B cell (primary cell): ENCODE data around the gene MACIR. TPM values are rescaled to one million over a fixed set of nuclear protein-coding genes. Genes with fewer than 3 reads are reported as not detected.

ENCODE experiments used
- ATAC-seq: fragments of 200-7000 bp; cut with Tn5 transposase; one replicate; pipeline ENCODE4 v1.10.0; 2021; ENCODE audit warnings: low read depth, mild to moderate bottlenecking, moderate number of reproducible peaks, moderate library complexity
- CTCF ChIA-PET: fragments of 350-600 bp; sonication (Branson Sonifier 250); formaldehyde crosslinking; loops from one replicate; lab custom pipeline; 2021; ENCODE audit warnings: antibody characterized with exemption, inconsistent platforms; lab: Charles Lee
- POLR2A ChIA-PET: fragments of 350-600 bp; sonication (Branson Sonifier 250); formaldehyde crosslinking; loops from one replicate; lab custom pipeline; 2021; ENCODE audit warnings: antibody characterized with exemption; lab: Charles Lee
- DNase-seq: peaks from one replicate; pipeline ENCODE4 v3.0.0; 2013
- H2AFZ ChIP-seq: 2 replicates; pipeline ENCODE4 v1.6.1; 2012; ENCODE audit warnings: mild to moderate bottlenecking, low read depth, low read length; ENCODE audit not compliant: insufficient read depth, poor library complexity, severe bottlenecking
- H3K27ac ChIP-seq, 2 donors: 1 replicate in 1 of 2; 2 replicates in 1 of 2; pipeline ENCODE4 v1.5.1; 2012 to 2013; ENCODE audit warnings: low read length in 2 of 2, mild to moderate bottlenecking in 2 of 2, moderate library complexity in 1 of 2
- H3K27me3 ChIP-seq, 4 experiments: fragments of 200-600 bp in 1 of 4; sonication (generic) in 1 of 4; replicated peaks in 1 of 4; 1 replicate in 2 of 4; 2 replicates in 2 of 4; pipeline versions ENCODE4 v1.6.1 to v1.7.0; 2013 to 2016; ENCODE audit warnings: low read length in 3 of 4, mild to moderate bottlenecking in 2 of 4, mixed read lengths in 1 of 4, moderate library complexity in 1 of 4; ENCODE audit not compliant: insufficient read depth in 4 of 4, control insufficient read depth in 3 of 4; ENCODE audit errors: control extremely low read depth in 1 of 4
- H3K36me3 ChIP-seq, 2 experiments: replicated peaks in 1 of 2; 1 replicate in 1 of 2; 2 replicates in 1 of 2; pipeline versions ENCODE4 v1.6.1 to v1.7.1; 2013; ENCODE audit warnings: low read length in 1 of 2; ENCODE audit not compliant: insufficient read depth in 2 of 2, control insufficient read depth in 1 of 2; ENCODE audit errors: control extremely low read depth in 1 of 2, extremely low read depth in 1 of 2
- H3K4me1 ChIP-seq, 2 donors: fragments of 200-600 bp in 1 of 2; sonication (generic) in 1 of 2; 1 replicate in 1 of 2; 2 replicates in 1 of 2; pipeline versions ENCODE4 v1.5.1 to v1.6.1; 2013 to 2017; ENCODE audit warnings: low read length in 2 of 2; ENCODE audit not compliant: control insufficient read depth in 2 of 2, insufficient read depth in 2 of 2
- H3K4me2 ChIP-seq: replicated peaks from 2 replicates; pipeline ENCODE3; 2012; ENCODE audit warnings: mild to moderate bottlenecking, low read depth, low read length; ENCODE audit not compliant: poor library complexity, severe bottlenecking
- H3K4me3 ChIP-seq, 5 experiments: fragments of 200-600 bp in 1 of 5; sonication (generic) in 1 of 5; 1 replicate in 3 of 5; 2 replicates in 2 of 5; pipeline versions ENCODE4 v1.5.1 to v1.7.0; 2011 to 2016; ENCODE audit warnings: low read length in 4 of 5, mild to moderate bottlenecking in 4 of 5, low read depth in 2 of 5, control low read depth in 1 of 5, moderate library complexity in 1 of 5; ENCODE audit not compliant: insufficient read depth in 1 of 5; ENCODE audit errors: control extremely low read depth in 1 of 5, extremely low read depth in 1 of 5
- H3K79me2 ChIP-seq: fragments of 200-600 bp; sonication (generic); one replicate; pipeline ENCODE4 v1.6.0; 2016; ENCODE audit warnings: low read length; ENCODE audit not compliant: control insufficient read depth, insufficient read depth
- H3K9ac ChIP-seq: fragments of 200-600 bp; sonication (generic); 2 replicates; pipeline ENCODE4 v1.6.1; 2017; ENCODE audit warnings: mild to moderate bottlenecking, low read length, moderate library complexity
- H3K9me3 ChIP-seq, 3 donors: one replicate each; pipeline versions ENCODE4 v1.6.1 to v1.7.1; 2013; ENCODE audit warnings: low read length in 2 of 3; ENCODE audit not compliant: control insufficient read depth in 2 of 3, insufficient read depth in 1 of 3; ENCODE audit errors: control extremely low read depth in 1 of 3
- H4K20me1 ChIP-seq: 2 replicates; pipeline ENCODE4 v1.6.0; 2012; ENCODE audit warnings: mild to moderate bottlenecking, low read length; ENCODE audit not compliant: insufficient read depth, control insufficient read depth, poor library complexity, severe bottlenecking
- H3K27ac Mint-ChIP-seq: one replicate; pipeline ENCODE4 v1.8.0; 2021; ENCODE audit warnings: mixed read lengths
- H3K27me3 Mint-ChIP-seq: one replicate; pipeline ENCODE4 v1.8.0; 2021; ENCODE audit warnings: mixed read lengths
- H3K4me1 Mint-ChIP-seq: one replicate; pipeline ENCODE4 v1.8.0; 2021; ENCODE audit warnings: mixed read lengths
- H3K4me3 Mint-ChIP-seq: one replicate; pipeline ENCODE4 v1.8.0; 2021; ENCODE audit warnings: mixed read lengths
- H3K9me3 Mint-ChIP-seq: one replicate; pipeline ENCODE4 v1.8.0; 2022; ENCODE audit warnings: mixed read lengths; ENCODE audit not compliant: insufficient read depth
- EZH2 ChIP-seq: IDR thresholded peaks from 2 replicates; pipeline ENCODE4 v1.6.1; 2012; ENCODE audit warnings: borderline replicate concordance, low read depth, mild to moderate bottlenecking, moderate library complexity, low read length; ENCODE audit not compliant: insufficient read depth, poor library complexity, severe bottlenecking
- WGBS: methylation state at CpG from one replicate; pipeline ENCODE4 v1.1.5; 2013; ENCODE audit warnings: missing lambda C conversion rate; ENCODE audit not compliant: insufficient coverage; 5-methylcytosine and 5-hydroxymethylcytosine counted together
- intact Hi-C: fragments of 100-400 bp; cut with micrococcal nuclease; formaldehyde crosslinking; loops from one replicate; pipeline ENCODE4 v1.10.0; 2022
- polyA plus RNA-seq: library from polyadenylated mRNA; depleted of rRNA; stranded (reverse); fragments of >200 nt; gene quantifications from 2 replicates; pipeline ENCODE4 v1.2.3, GENCODE V29; 2012
- total RNA-seq, 2 donors: library from RNA; stranded (reverse); fragments of 120-200 nt in 1 of 2; gene quantifications; 1 replicate in 1 of 2; 2 replicates in 1 of 2; pipeline versions ENCODE4 v1.2.3 to v1.2.4, GENCODE V29; 2013 to 2022
- TF ChIP-seq, protein P1 (sequence below): fragments of 200-600 bp; IDR thresholded peaks from one replicate; pipeline ENCODE4 v1.8.0; 2022; ENCODE audit warnings: antibody characterized with exemption, mild to moderate bottlenecking

The MACIR gene
- total and polyA plus RNA-seq, 2 donors (not counting 1 experiment from before 2014, with no cell fraction given): 1.3 to 3.3 TPM

DNA sequence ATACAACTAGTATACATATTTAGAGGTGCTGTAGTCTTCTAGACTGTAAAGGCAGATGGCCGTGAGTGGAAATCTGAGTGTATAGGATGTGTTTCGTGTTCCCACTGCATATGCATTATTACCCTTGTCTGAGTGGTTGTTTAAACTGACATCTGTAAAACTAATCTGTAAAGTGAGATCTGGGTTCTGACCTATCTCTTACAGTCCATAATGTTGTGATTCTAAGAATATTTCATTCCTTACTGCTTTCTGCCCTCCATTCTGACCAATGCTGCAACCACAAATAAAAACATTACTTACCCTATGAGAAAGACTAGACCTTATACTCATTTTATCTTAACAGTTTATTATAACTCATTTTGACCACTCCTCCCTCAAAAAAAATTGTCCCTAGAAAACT is 47.6 kb upstream of the MACIR start:
- ChIA-PET POLR2A (no interaction called here), CTCF (interaction anchor here (1.3 to 1.5 kb wide), 2 partner anchors 14 to 15 kb away, joined by 3 to 4 read pairs; no protein-coding TSS in a partner anchor)
- Histone ChIP-seq H3K4me1 (peaks cover 5 to 11% of the 10 kb centered on the region in 2 donors), H3K4me3 (no peak overlapping the region), H3K36me3 (no peaks in the 10 kb centered on the region), H3K27me3 (no peaks in the 10 kb centered on the region), H4K20me1 (no peaks in the 10 kb centered on the region), H3K9ac (no peak overlapping the region), H3K9me3 (no peaks in the 10 kb centered on the region), H3K4me2 (no peak overlapping the region), H3K79me2 (no peaks in the 10 kb centered on the region), H2AFZ (no peak overlapping the region), H3K27ac (no peak overlapping the region)
- no peaks in the 10 kb centered on the region for H3K27me3 Mint-ChIP-seq
- H3K27ac Mint-ChIP-seq: no peak overlapping the region
- ATAC-seq (no peak), DNase-seq (no peak)
- intact Hi-C loops: loop anchor here (5.0 kb wide), 1 partner anchor 46 kb away; the partner anchor contains the start of gene MACIR
- TF ChIP-seq, protein P1, sequence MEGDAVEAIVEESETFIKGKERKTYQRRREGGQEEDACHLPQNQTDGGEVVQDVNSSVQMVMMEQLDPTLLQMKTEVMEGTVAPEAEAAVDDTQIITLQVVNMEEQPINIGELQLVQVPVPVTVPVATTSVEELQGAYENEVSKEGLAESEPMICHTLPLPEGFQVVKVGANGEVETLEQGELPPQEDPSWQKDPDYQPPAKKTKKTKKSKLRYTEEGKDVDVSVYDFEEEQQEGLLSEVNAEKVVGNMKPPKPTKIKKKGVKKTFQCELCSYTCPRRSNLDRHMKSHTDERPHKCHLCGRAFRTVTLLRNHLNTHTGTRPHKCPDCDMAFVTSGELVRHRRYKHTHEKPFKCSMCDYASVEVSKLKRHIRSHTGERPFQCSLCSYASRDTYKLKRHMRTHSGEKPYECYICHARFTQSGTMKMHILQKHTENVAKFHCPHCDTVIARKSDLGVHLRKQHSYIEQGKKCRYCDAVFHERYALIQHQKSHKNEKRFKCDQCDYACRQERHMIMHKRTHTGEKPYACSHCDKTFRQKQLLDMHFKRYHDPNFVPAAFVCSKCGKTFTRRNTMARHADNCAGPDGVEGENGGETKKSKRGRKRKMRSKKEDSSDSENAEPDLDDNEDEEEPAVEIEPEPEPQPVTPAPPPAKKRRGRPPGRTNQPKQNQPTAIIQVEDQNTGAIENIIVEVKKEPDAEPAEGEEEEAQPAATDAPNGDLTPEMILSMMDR: no peak
- TF ChIP-seq EZH2: no peak
- WGBS: no CpG with 5 or more reads among the region's 2 CpGs
- no peak overlapping the region for H3K4me3 Mint-ChIP-seq
- peaks cover 24% of the 10 kb centered on the region for H3K4me1 Mint-ChIP-seq
- H3K9me3 Mint-ChIP-seq: no peaks in the 10 kb centered on the region
